ENCODE data around the gene HHEX. TPM values are rescaled to one million over a fixed set of nuclear protein-coding genes. Genes with fewer than 3 reads are reported as not detected.

HHEX gene
- total RNA-seq, result 100 to 1,000 TPM in 1 of 2 donors, 10 to 100 TPM in 1; 96.5 to 113 TPM
- 10.3 TPM for polyA plus RNA-seq (2013, experiment 1 of 2)
- polyA plus RNA-seq (2013, experiment 2 of 2), result 10.7 TPM
- long read RNA-seq, experiment 1, transcript HHEX-201 (4 exons, 1,727 nt), result major isoform, 69 of 99 reads
- long read RNA-seq, experiment 1, transcript HHEX-203 (3 exons, 808 nt), result minor isoform, 8 of 99 reads
- long read RNA-seq, experiment 1, partial matches to known transcripts, result 19 of 99 reads
- long read RNA-seq, experiment 1, other reads (novel, unspliced or antisense), result 3 of 99 reads
- long read RNA-seq, experiment 2, transcript HHEX-203 (3 exons, 808 nt), result minor isoform, 23 of 242 reads
- long read RNA-seq, experiment 2, transcript HHEX-201 (4 exons, 1,727 nt), result major isoform, 196 of 242 reads
- long read RNA-seq, experiment 2, partial matches to known transcripts, result 4 of 242 reads
- long read RNA-seq, experiment 2, other reads (novel, unspliced or antisense), result 18 of 242 reads
- long read RNA-seq, experiment 3, transcript HHEX-201 (4 exons, 1,727 nt), result major isoform, 229 of 246 reads
- long read RNA-seq, experiment 3, partial matches to known transcripts, result 3 of 246 reads
- long read RNA-seq, experiment 3, other reads (novel, unspliced or antisense), result 11 of 246 reads
- long read RNA-seq, experiment 4, partial matches to known transcripts, result 26 of 31 reads
- long read RNA-seq, experiment 4, other reads (novel, unspliced or antisense), result 1 of 31 reads

DNA sequence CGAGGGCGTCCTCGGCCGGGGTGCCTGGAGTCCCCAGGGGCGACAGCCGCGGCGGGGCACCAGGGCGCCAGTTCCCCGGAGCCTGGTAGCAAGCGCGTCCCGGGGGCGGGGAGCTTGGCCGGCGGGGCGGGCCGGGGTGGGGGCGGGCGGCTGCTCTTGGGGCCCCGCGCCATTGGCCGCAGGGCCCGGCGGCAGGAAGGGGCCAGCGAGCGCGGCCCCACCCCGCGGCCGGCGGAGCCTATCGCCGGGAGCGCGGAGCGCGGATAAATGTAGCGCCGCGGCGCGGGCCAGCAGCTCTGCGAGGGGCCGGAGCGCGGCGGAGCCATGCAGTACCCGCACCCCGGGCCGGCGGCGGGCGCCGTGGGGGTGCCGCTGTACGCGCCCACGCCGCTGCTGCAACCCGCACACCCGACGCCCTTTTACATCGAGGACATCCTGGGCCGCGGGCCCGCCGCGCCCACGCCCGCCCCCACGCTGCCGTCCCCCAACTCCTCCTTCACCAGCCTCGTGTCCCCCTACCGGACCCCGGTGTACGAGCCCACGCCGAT lies at the start of gene HHEX:
HHEX (plus strand) TSS at position 293 of the 548 bp plus-strand sequence; CDS start at position 325, 32 bp downstream.
- H3K9me3 Mint-ChIP-seq, result peaks cover 15% of the 10 kb centered on the region
- TF ChIP-seq, protein P1, sequence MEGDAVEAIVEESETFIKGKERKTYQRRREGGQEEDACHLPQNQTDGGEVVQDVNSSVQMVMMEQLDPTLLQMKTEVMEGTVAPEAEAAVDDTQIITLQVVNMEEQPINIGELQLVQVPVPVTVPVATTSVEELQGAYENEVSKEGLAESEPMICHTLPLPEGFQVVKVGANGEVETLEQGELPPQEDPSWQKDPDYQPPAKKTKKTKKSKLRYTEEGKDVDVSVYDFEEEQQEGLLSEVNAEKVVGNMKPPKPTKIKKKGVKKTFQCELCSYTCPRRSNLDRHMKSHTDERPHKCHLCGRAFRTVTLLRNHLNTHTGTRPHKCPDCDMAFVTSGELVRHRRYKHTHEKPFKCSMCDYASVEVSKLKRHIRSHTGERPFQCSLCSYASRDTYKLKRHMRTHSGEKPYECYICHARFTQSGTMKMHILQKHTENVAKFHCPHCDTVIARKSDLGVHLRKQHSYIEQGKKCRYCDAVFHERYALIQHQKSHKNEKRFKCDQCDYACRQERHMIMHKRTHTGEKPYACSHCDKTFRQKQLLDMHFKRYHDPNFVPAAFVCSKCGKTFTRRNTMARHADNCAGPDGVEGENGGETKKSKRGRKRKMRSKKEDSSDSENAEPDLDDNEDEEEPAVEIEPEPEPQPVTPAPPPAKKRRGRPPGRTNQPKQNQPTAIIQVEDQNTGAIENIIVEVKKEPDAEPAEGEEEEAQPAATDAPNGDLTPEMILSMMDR (conservative IDR thresholded peaks at IDR 0.05), result peak; percentile 46
- peak within 1 kb of the TSS; percentile 85 for H3K27ac Mint-ChIP-seq
- Histone ChIP-seq H3K27me3 (ENCODE audit: control insufficient read depth, insufficient read depth, low read length, poor library complexity, severe bottlenecking) (peaks cover 46% of the 10 kb centered on the region), H3K9me3 (ENCODE audit: control insufficient read depth, low read length) (peaks cover 16% of the 10 kb centered on the region), H3K4me1 (ENCODE audit: control insufficient read depth, insufficient read depth, low read length) (peaks cover 5% of the 10 kb centered on the region), H3K9ac (ENCODE audit: extremely low read depth, low read length, poor library complexity, severe bottlenecking) (peak within 1 kb of the TSS; percentile 68), H3K4me3 (ENCODE audit: low read length) (peak within 1 kb of the TSS; percentile 89), H3K27ac (ENCODE audit: low read depth, low read length) (no peak within 1 kb of the TSS), H3K36me3 (ENCODE audit: control insufficient read depth, insufficient read depth, low read length) (peaks cover 28% of the 10 kb centered on the region)
- WGBS, 2 experiments (ENCODE audit: insufficient coverage in 1 of 2, insufficient read length in 1 of 2), result 0% methylated on average over 14 to 78 of the region's 79 CpGs
- H3K4me3 Mint-ChIP-seq, result peak within 1 kb of the TSS; percentile 97
- peaks cover 46% of the 10 kb centered on the region for H3K27me3 Mint-ChIP-seq (ENCODE audit: insufficient read depth)
- DNase-seq, result peak; percentile 81
- H3K4me1 Mint-ChIP-seq, result peaks cover 23% of the 10 kb centered on the region
- peaks cover 33% of the 10 kb centered on the region for H3K36me3 Mint-ChIP-seq (ENCODE audit: low read depth)

DNA sequence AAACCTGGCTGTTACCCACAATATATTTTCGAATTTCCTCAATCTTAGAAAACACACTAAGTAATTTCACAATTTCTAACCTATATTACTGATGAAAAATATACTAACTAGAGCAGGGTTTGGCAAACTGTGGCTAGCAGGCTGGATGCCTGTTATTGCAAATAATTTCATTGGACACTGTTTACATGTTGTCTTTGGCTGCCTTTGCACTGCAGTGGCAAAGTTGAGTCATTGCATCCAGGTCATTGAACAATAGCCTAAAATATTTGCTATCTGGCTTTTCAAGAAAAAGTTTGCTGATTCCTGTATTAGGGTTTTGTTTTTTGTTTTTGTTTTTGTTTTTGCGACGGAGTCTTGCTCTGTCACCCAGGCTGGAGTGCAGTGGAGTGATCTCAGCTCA lies 49.6 kb upstream of the HHEX start:
- Histone ChIP-seq H3K4me1 (ENCODE audit: control insufficient read depth, insufficient read depth, low read length) (no peaks in the 10 kb centered on the region), H3K27me3 (ENCODE audit: control insufficient read depth, insufficient read depth, low read length, poor library complexity, severe bottlenecking) (no peaks in the 10 kb centered on the region), H3K9ac (ENCODE audit: extremely low read depth, low read length, poor library complexity, severe bottlenecking) (no peak overlapping the region), H3K9me3 (ENCODE audit: control insufficient read depth, low read length) (no peaks in the 10 kb centered on the region), H3K4me3 (ENCODE audit: low read length) (no peak overlapping the region), H3K27ac (ENCODE audit: low read depth, low read length) (no peak overlapping the region), H3K36me3 (ENCODE audit: control insufficient read depth, insufficient read depth, low read length) (peaks cover 80% of the 10 kb centered on the region)
- no peak overlapping the region for H3K27ac Mint-ChIP-seq
- no peaks in the 10 kb centered on the region for H3K4me1 Mint-ChIP-seq
- H3K36me3 Mint-ChIP-seq (ENCODE audit: low read depth), result peaks cover 52% of the 10 kb centered on the region
- TF ChIP-seq, protein P1 (conservative IDR thresholded peaks at IDR 0.05), result peak; percentile 31
- no peak overlapping the region for H3K4me3 Mint-ChIP-seq
- no peak for DNase-seq
- WGBS, 2 experiments (ENCODE audit: insufficient coverage in 1 of 2, insufficient read length in 1 of 2), result 93% methylated on average over 3 of the region's 3 CpGs; no CpG with 5 or more reads in 1 of the 2 experiments
- H3K27me3 Mint-ChIP-seq (ENCODE audit: insufficient read depth), result no peaks in the 10 kb centered on the region
- no peaks in the 10 kb centered on the region for H3K9me3 Mint-ChIP-seq

DNA sequence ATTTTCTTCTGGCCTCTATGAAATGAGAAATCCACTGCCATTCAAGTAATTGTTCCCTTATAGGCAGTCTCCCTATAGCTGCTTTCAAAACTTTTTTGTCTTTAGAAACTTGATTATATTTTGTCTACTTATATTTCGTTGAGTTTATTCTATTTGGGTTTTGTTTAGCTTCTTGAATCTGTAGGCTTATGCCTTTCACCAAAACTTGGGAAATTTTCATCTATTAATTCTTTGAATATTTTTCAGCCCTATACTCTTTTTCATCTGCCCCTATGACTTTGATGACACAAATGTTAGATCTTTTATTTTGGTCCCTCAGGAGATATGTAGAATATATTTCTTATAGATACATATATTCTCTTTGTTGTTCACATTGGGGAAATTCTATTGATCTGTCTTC lies 48.3 kb upstream of the HHEX start:
- Histone ChIP-seq H3K9me3 (ENCODE audit: control insufficient read depth, low read length) (no peaks in the 10 kb centered on the region), H3K27ac (ENCODE audit: low read depth, low read length) (no peak overlapping the region), H3K27me3 (ENCODE audit: control insufficient read depth, insufficient read depth, low read length, poor library complexity, severe bottlenecking) (no peaks in the 10 kb centered on the region), H3K9ac (ENCODE audit: extremely low read depth, low read length, poor library complexity, severe bottlenecking) (no peak overlapping the region), H3K4me1 (ENCODE audit: control insufficient read depth, insufficient read depth, low read length) (no peaks in the 10 kb centered on the region), H3K4me3 (ENCODE audit: low read length) (no peak overlapping the region), H3K36me3 (ENCODE audit: control insufficient read depth, insufficient read depth, low read length) (peaks cover 79% of the 10 kb centered on the region)
- Mint-ChIP-seq H3K27ac (no peak overlapping the region), H3K9me3 (no peaks in the 10 kb centered on the region), H3K4me3 (no peak overlapping the region), H3K36me3 (ENCODE audit: low read depth) (peaks cover 51% of the 10 kb centered on the region), H3K27me3 (ENCODE audit: insufficient read depth) (no peaks in the 10 kb centered on the region), H3K4me1 (no peaks in the 10 kb centered on the region)
- DNase-seq, result no peak
- WGBS, 2 experiments (ENCODE audit: insufficient coverage in 1 of 2, insufficient read length in 1 of 2), result 100% methylated on average over 1 of the region's 1 CpG; no CpG with 5 or more reads in 1 of the 2 experiments
- TF ChIP-seq, protein P1 (conservative IDR thresholded peaks at IDR 0.05), result no peak
